Measurements from ENCODE around the gene STAG2. TPM values are rescaled to one million over a fixed set of nuclear protein-coding genes. Genes with fewer than 3 reads are reported as not detected.

STAG2 gene
- polyA plus RNA-seq (2013): 42.8 and 42.9 TPM in 2 replicates

GRCh38 chrX:123961268-123962005 is at the start of gene STAG2:
STAG2 (plus strand) TSS chrX:123961706; CDS start chrX:124022628, 60,922 bp downstream.
- H3K4me3 ChIP-seq (ENCODE audit: low read depth, low read length): peak within 1 kb of the TSS; percentile 79
- H3K79me2 ChIP-seq (ENCODE audit: control insufficient read depth, insufficient read depth, low read length, poor library complexity): peaks cover 11% of the 10 kb centered on the region
- WGBS (ENCODE audit: extremely low coverage, insufficient coverage, insufficient read length): no CpG with 5 or more reads among the region's 38 CpGs
- no peak within 1 kb of the TSS for H3K23ac ChIP-seq (ENCODE audit: low read length)
- peak within 1 kb of the TSS; percentile 59 for H2AFZ ChIP-seq (ENCODE audit: insufficient read depth, low read length, poor library complexity)
- H3K9ac ChIP-seq (ENCODE audit: low read length): peak within 1 kb of the TSS; percentile 97
- peaks cover 18% of the 10 kb centered on the region for H3K79me1 ChIP-seq (ENCODE audit: low read length)
- no peaks in the 10 kb centered on the region for H3K4me1 ChIP-seq (ENCODE audit: control insufficient read depth in 1 of 2, insufficient read depth in 2 of 2, low read length in 2 of 2)
- H2BK5ac ChIP-seq (ENCODE audit: low read depth, low read length, poor library complexity): peak within 1 kb of the TSS; percentile 97
- peak within 1 kb of the TSS; percentile 97 for H4K8ac ChIP-seq (ENCODE audit: low read depth, low read length)
- peak within 1 kb of the TSS; percentile 99 for H3K14ac ChIP-seq (ENCODE audit: low read length)
- peak within 1 kb of the TSS; percentile 98 for H3K18ac ChIP-seq (ENCODE audit: low read length)
- peak within 1 kb of the TSS; percentile 92 for H3K27ac ChIP-seq (ENCODE audit: low read depth, low read length)
- no peaks in the 10 kb centered on the region for H3K9me3 ChIP-seq (ENCODE audit: insufficient read depth, low read depth, low read length)
- H4K91ac ChIP-seq (ENCODE audit: low read depth, low read length): peak within 1 kb of the TSS; percentile 97
- peak within 1 kb of the TSS; percentile 86 for H2AK5ac ChIP-seq (ENCODE audit: low read length)
- peak within 1 kb of the TSS; percentile 99 for H3K4ac ChIP-seq (ENCODE audit: low read depth, low read length)
- no peaks in the 10 kb centered on the region for H3K27me3 ChIP-seq (ENCODE audit: insufficient read depth, low read length)
- no peak within 1 kb of the TSS for H2BK12ac ChIP-seq (ENCODE audit: low read length)
- H4K12ac ChIP-seq (ENCODE audit: low read depth, low read length): peak within 1 kb of the TSS; percentile 87
- no peaks in the 10 kb centered on the region for H3K36me3 ChIP-seq (ENCODE audit: control insufficient read depth in 1 of 2, insufficient read depth in 2 of 2, low read length in 2 of 2)
- peak within 1 kb of the TSS; percentile 93 for H2BK120ac ChIP-seq (ENCODE audit: insufficient read depth, low read length, poor library complexity)
- DNase-seq: peak; percentile 28 to 63
- H3K4me2 ChIP-seq (ENCODE audit: low read length): peak within 1 kb of the TSS; percentile 84

DNA sequence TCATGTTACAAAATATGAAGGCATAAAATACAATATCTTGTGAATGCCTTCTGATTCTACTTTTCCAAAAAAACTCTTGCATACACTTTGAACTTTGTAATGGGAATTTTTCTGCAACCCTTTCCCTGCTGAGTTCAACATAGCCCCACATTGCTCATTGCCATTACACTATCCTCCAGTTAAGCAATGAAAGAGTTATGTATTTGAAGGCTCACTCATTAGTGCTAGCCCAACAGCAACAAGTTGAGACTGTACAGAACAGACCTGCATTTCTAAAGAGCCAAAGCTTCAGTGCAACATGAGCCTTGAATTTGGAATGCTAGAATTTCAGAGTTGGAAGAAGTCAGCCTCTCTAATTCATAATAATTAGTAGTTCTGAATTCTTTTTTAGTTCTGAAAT is 44.4 kb upstream of the STAG2 start:
- H4K8ac ChIP-seq (ENCODE audit: low read depth, low read length): no peak overlapping the region
- no peak overlapping the region for H3K18ac ChIP-seq (ENCODE audit: low read length)
- H4K91ac ChIP-seq (ENCODE audit: low read depth, low read length): no peak overlapping the region
- H3K9me3 ChIP-seq (ENCODE audit: insufficient read depth, low read depth, low read length): no peaks in the 10 kb centered on the region
- H3K23ac ChIP-seq (ENCODE audit: low read length): no peak overlapping the region
- no peak overlapping the region for H2AK5ac ChIP-seq (ENCODE audit: low read length)
- H2BK12ac ChIP-seq (ENCODE audit: low read length): no peak overlapping the region
- no peak overlapping the region for H3K4me3 ChIP-seq (ENCODE audit: low read depth, low read length)
- H3K4me1 ChIP-seq (ENCODE audit: control insufficient read depth in 1 of 2, insufficient read depth in 2 of 2, low read length in 2 of 2): no peaks in the 10 kb centered on the region
- H3K9ac ChIP-seq (ENCODE audit: low read length): no peak overlapping the region
- H2BK120ac ChIP-seq (ENCODE audit: insufficient read depth, low read length, poor library complexity): no peak overlapping the region
- H3K4me2 ChIP-seq (ENCODE audit: low read length): no peak overlapping the region
- H3K79me1 ChIP-seq (ENCODE audit: low read length): no peaks in the 10 kb centered on the region
- H4K12ac ChIP-seq (ENCODE audit: low read depth, low read length): no peak overlapping the region
- H2AFZ ChIP-seq (ENCODE audit: insufficient read depth, low read length, poor library complexity): no peak overlapping the region
- no peak overlapping the region for H3K27ac ChIP-seq (ENCODE audit: low read depth, low read length)
- no peak for DNase-seq
- H3K79me2 ChIP-seq (ENCODE audit: control insufficient read depth, insufficient read depth, low read length, poor library complexity): no peaks in the 10 kb centered on the region
- H3K27me3 ChIP-seq (ENCODE audit: insufficient read depth, low read length): no peaks in the 10 kb centered on the region
- no peak overlapping the region for H2BK5ac ChIP-seq (ENCODE audit: low read depth, low read length, poor library complexity)
- H3K36me3 ChIP-seq (ENCODE audit: control insufficient read depth in 1 of 2, insufficient read depth in 2 of 2, low read length in 2 of 2): no peaks in the 10 kb centered on the region
- no peak overlapping the region for H3K4ac ChIP-seq (ENCODE audit: low read depth, low read length)
- no peak overlapping the region for H3K14ac ChIP-seq (ENCODE audit: low read length)

DNA sequence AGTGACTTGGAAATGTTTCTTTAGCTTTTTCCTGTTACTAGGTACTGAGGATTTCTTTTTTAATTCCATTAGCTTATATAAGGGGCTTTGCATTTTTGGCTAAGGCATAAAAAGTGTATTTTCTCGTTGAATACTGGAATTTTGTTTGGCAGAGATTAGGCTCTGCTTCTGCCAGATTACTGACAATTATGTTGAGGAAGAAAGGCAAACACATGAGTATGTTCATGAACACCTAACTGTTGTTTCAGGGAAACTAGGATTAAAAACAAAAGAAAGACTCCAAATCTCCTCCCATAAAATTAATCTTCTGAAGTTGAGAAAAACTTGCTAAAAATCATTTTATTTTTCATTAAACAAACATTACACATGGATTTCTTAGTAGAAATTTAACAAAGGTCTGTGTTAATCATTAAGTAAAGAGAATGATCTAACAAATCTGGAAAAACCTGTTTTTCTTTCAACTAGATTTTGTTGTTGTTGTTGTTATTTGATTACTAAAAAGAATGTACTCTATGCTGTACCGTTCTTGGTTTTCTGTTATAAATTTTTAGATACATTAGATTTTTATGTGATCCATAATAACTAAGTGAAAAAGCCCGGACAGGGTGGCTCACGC is 43.3 kb upstream of the STAG2 start:
- Histone ChIP-seq H3K14ac (ENCODE audit: low read length) (no peak overlapping the region), H3K9me3 (ENCODE audit: insufficient read depth, low read depth, low read length) (no peaks in the 10 kb centered on the region), H3K23ac (ENCODE audit: low read length) (no peak overlapping the region), H3K4me3 (ENCODE audit: low read depth, low read length) (no peak overlapping the region), H3K9ac (ENCODE audit: low read length) (no peak overlapping the region), H3K4me1 (ENCODE audit: control insufficient read depth in 1 of 2, insufficient read depth in 2 of 2, low read length in 2 of 2) (no peaks in the 10 kb centered on the region), H2AFZ (ENCODE audit: insufficient read depth, low read length, poor library complexity) (no peak overlapping the region), H3K79me2 (ENCODE audit: control insufficient read depth, insufficient read depth, low read length, poor library complexity) (no peaks in the 10 kb centered on the region), H3K4me2 (ENCODE audit: low read length) (no peak overlapping the region), H3K27ac (ENCODE audit: low read depth, low read length) (no peak overlapping the region), H3K36me3 (ENCODE audit: control insufficient read depth in 1 of 2, insufficient read depth in 2 of 2, low read length in 2 of 2) (no peaks in the 10 kb centered on the region), H3K79me1 (ENCODE audit: low read length) (no peaks in the 10 kb centered on the region), H2BK120ac (ENCODE audit: insufficient read depth, low read length, poor library complexity) (no peak overlapping the region), H2AK5ac (ENCODE audit: low read length) (no peak overlapping the region), H4K8ac (ENCODE audit: low read depth, low read length) (no peak overlapping the region), H2BK12ac (ENCODE audit: low read length) (no peak overlapping the region), H2BK5ac (ENCODE audit: low read depth, low read length, poor library complexity) (no peak overlapping the region), H4K12ac (ENCODE audit: low read depth, low read length) (no peak overlapping the region), H4K91ac (ENCODE audit: low read depth, low read length) (no peak overlapping the region), H3K4ac (ENCODE audit: low read depth, low read length) (no peak overlapping the region), H3K18ac (ENCODE audit: low read length) (no peak overlapping the region), H3K27me3 (ENCODE audit: insufficient read depth, low read length) (no peaks in the 10 kb centered on the region)
- WGBS (ENCODE audit: extremely low coverage, insufficient coverage, insufficient read length): no CpG with 5 or more reads among the region's 4 CpGs
- peak in 1 of 2 donors; percentile 37 for DNase-seq

GRCh38 chrX:123920105-123920785 is 41.3 kb upstream of the STAG2 start:
- Histone ChIP-seq H2AK5ac (ENCODE audit: low read length) (no peak overlapping the region), H3K27me3 (ENCODE audit: insufficient read depth, low read length) (no peaks in the 10 kb centered on the region), H3K9me3 (ENCODE audit: insufficient read depth, low read depth, low read length) (no peaks in the 10 kb centered on the region), H4K12ac (ENCODE audit: low read depth, low read length) (no peak overlapping the region), H4K8ac (ENCODE audit: low read depth, low read length) (no peak overlapping the region), H3K79me2 (ENCODE audit: control insufficient read depth, insufficient read depth, low read length, poor library complexity) (no peaks in the 10 kb centered on the region), H3K4me1 (ENCODE audit: control insufficient read depth in 1 of 2, insufficient read depth in 2 of 2, low read length in 2 of 2) (no peaks in the 10 kb centered on the region), H3K23ac (ENCODE audit: low read length) (no peak overlapping the region), H3K14ac (ENCODE audit: low read length) (no peak overlapping the region), H3K79me1 (ENCODE audit: low read length) (no peaks in the 10 kb centered on the region), H2BK12ac (ENCODE audit: low read length) (no peak overlapping the region), H4K91ac (ENCODE audit: low read depth, low read length) (no peak overlapping the region), H3K36me3 (ENCODE audit: control insufficient read depth in 1 of 2, insufficient read depth in 2 of 2, low read length in 2 of 2) (no peaks in the 10 kb centered on the region), H3K4me3 (ENCODE audit: low read depth, low read length) (no peak overlapping the region), H2AFZ (ENCODE audit: insufficient read depth, low read length, poor library complexity) (no peak overlapping the region), H2BK120ac (ENCODE audit: insufficient read depth, low read length, poor library complexity) (no peak overlapping the region), H2BK5ac (ENCODE audit: low read depth, low read length, poor library complexity) (no peak overlapping the region), H3K9ac (ENCODE audit: low read length) (no peak overlapping the region), H3K27ac (ENCODE audit: low read depth, low read length) (no peak overlapping the region), H3K4me2 (ENCODE audit: low read length) (no peak overlapping the region), H3K18ac (ENCODE audit: low read length) (no peak overlapping the region), H3K4ac (ENCODE audit: low read depth, low read length) (no peak overlapping the region)
- WGBS (ENCODE audit: extremely low coverage, insufficient coverage, insufficient read length): no CpG with 5 or more reads among the region's 1 CpG
- DNase-seq: peak in 1 of 2 donors; percentile 37
